GM12878 (cell line): ENCODE measurements around the gene ISG15. TPM values are rescaled to one million over a fixed set of nuclear protein-coding genes. Genes with fewer than 3 reads are reported as not detected.
A peak's percentile ranks its signal among the peaks of the same experiment; 100 is the strongest.

Experiments used
- ATF2 ChIP-seq: IDR thresholded peaks from 2 replicates; pipeline ENCODE4 v1.6.1; 2012; ENCODE audit warnings: low read length, inconsistent platforms
- BCL3 ChIP-seq: IDR thresholded peaks from 2 replicates; pipeline ENCODE4 v1.6.1; 2011; ENCODE audit warnings: borderline replicate concordance, low read depth, mild to moderate bottlenecking, moderate library complexity, low read length; ENCODE audit not compliant: insufficient read depth, poor library complexity, severe bottlenecking
- BMI1 ChIP-seq: fragments of 450-650 bp; IDR thresholded peaks from 2 replicates; pipeline ENCODE4 v1.6.1; 2016; ENCODE audit warnings: mild to moderate bottlenecking, moderate library complexity, borderline replicate concordance
- E2F4 ChIP-seq: IDR thresholded peaks from 2 replicates; pipeline ENCODE4 v1.6.1; 2012; ENCODE audit warnings: low read depth, low read length, improper control_type of control experiment
- EGR1 ChIP-seq, 2 experiments: IDR thresholded peaks; 1 replicate in 1 of 2; 2 replicates in 1 of 2; pipeline ENCODE4 v1.6.1; 2011 to 2012; ENCODE audit warnings: low read depth in 2 of 2, low read length in 2 of 2, borderline replicate concordance in 1 of 2, mild to moderate bottlenecking in 1 of 2, moderate library complexity in 1 of 2
- HDAC2 ChIP-seq: fragments of 200-600 bp; sonication (generic); IDR thresholded peaks from 2 replicates; pipeline ENCODE4 v1.6.1; 2017
- HSF1 ChIP-seq: fragments of 150-350 bp; IDR thresholded peaks from 2 replicates; pipeline ENCODE4 v1.6.1; 2014; ENCODE audit warnings: mild to moderate bottlenecking, low read depth, low read length
- MAX ChIP-seq: IDR thresholded peaks from 2 replicates; pipeline ENCODE4 v1.6.1; 2012; ENCODE audit warnings: low read depth, low read length, improper control_type of control experiment
- NFXL1 ChIP-seq: fragments of 450-650 bp; IDR thresholded peaks from 2 replicates; pipeline ENCODE4 v1.6.1; 2017; ENCODE audit warnings: antibody characterized with exemption, mild to moderate bottlenecking, borderline replicate concordance
- PAX5 ChIP-seq: IDR thresholded peaks from 2 replicates; pipeline ENCODE4 v1.6.1; 2011; ENCODE audit warnings: low read depth, low read length, borderline replicate concordance
- PKNOX1 ChIP-seq: fragments of 450-650 bp; IDR thresholded peaks from 2 replicates; pipeline ENCODE4 v1.6.1; 2016; ENCODE audit warnings: mild to moderate bottlenecking
- POLR2A ChIP-seq: IDR thresholded peaks from 2 replicates; pipeline ENCODE4 v1.6.1; 2011; ENCODE audit warnings: low read depth, mild to moderate bottlenecking, low read length
- POLR2AphosphoS5 ChIP-seq: IDR thresholded peaks from 2 replicates; pipeline ENCODE4 v1.6.1; 2011; ENCODE audit warnings: mild to moderate bottlenecking, low read length, inconsistent platforms
- SIN3A ChIP-seq: IDR thresholded peaks from 2 replicates; pipeline ENCODE4 v1.6.1; 2012; ENCODE audit warnings: low read depth, low read length, improper control_type of control experiment
- SMARCA5 ChIP-seq: fragments of 450-650 bp; IDR thresholded peaks from 2 replicates; pipeline ENCODE4 v1.6.1; 2017; ENCODE audit warnings: mild to moderate bottlenecking
- SUZ12 ChIP-seq: fragments of 200-600 bp; sonication (generic); IDR thresholded peaks from one replicate; pipeline ENCODE4 v1.6.1; 2018; ENCODE audit warnings: antibody characterized with exemption, mild to moderate bottlenecking; ENCODE audit not compliant: unreplicated experiment
- TBL1XR1 ChIP-seq: IDR thresholded peaks from 2 replicates; pipeline ENCODE4 v1.6.1; 2012; ENCODE audit warnings: low read depth, low read length, improper control_type of control experiment
- ZBTB33 ChIP-seq: fragments of 450-650 bp; IDR thresholded peaks from 2 replicates; pipeline ENCODE4 v1.6.1; 2017; ENCODE audit warnings: mild to moderate bottlenecking
- ZNF207 ChIP-seq: fragments of 450-650 bp; IDR thresholded peaks from 2 replicates; pipeline ENCODE4 v1.6.1; 2014; ENCODE audit warnings: antibody characterized with exemption, mild to moderate bottlenecking, borderline replicate concordance
- ZNF24 ChIP-seq: fragments of 450-650 bp; IDR thresholded peaks from 2 replicates; pipeline ENCODE4 v1.6.1; 2017; ENCODE audit warnings: antibody characterized with exemption, mild to moderate bottlenecking
- ZSCAN29 ChIP-seq: fragments of 450-650 bp; IDR thresholded peaks from 2 replicates; pipeline ENCODE4 v1.6.1; 2017; ENCODE audit warnings: mild to moderate bottlenecking, moderate library complexity
- polyA plus RNA-seq, 11 experiments: library from polyadenylated mRNA; depleted of rRNA in 4 of 11; unstranded in 6 of 11; stranded (reverse) in 5 of 11; fragments of >200 nt; fragmentation: Nextera tagmentation in 4 of 11; fragmentation: Illumina TruSeq in 1 of 11; extraction: Ambion mirVana in 4 of 11; extraction: Trizol in 1 of 11; gene quantifications; 1 replicate in 1 of 11; 2 replicates in 10 of 11; pipeline versions ENCODE4 v1.2.1 to v1.2.3, GENCODE V29; 2011 to 2016; ENCODE audit warnings: inconsistent platforms in 2 of 11, missing spikeins in 2 of 11, low read depth in 1 of 11
- total RNA-seq, 4 experiments: library from RNA; depleted of rRNA in 3 of 4; stranded (reverse); fragments of >200 nt in 3 of 4; fragmentation: Illumina TruSeq in 1 of 4; extraction: Trizol in 1 of 4; gene quantifications; 2 replicates each; pipeline versions ENCODE4 v1.2.1 to v1.2.3, GENCODE V29; 2013 to 2021

ISG15 gene
- total and polyA plus RNA-seq, 10 of the 15 experiments (the other 5 are each of a cell fraction or from before 2014, with no cell fraction given) = 7.8 to 384 (median 274) TPM

- TF ChIP-seq E2F4 = no peak
- no peak for TF ChIP-seq PAX5
- no peak for TF ChIP-seq ZBTB33
- peak; percentile 93 for TF ChIP-seq PKNOX1
- no peak for TF ChIP-seq POLR2AphosphoS5
- TF ChIP-seq NFXL1 = no peak
- TF ChIP-seq SUZ12 = peak; percentile 32
- TF ChIP-seq SIN3A = no peak
- TF ChIP-seq POLR2A = 0 out of 2 replicates have a peak, but pooled peaks have one; percentile 16
- TF ChIP-seq MAX = no peak
- TF ChIP-seq SMARCA5 = no peak
- no peak for TF ChIP-seq ZNF207
- TF ChIP-seq BCL3 = no peak
- TF ChIP-seq TBL1XR1 = no peak
- TF ChIP-seq BMI1 = no peak
- TF ChIP-seq ZSCAN29 = peak; percentile 93
- TF ChIP-seq ATF2 = no peak
- no peak for TF ChIP-seq HDAC2
- no peak for TF ChIP-seq HSF1
- TF ChIP-seq EGR1 (IDR thresholded peaks at IDR 0.05; ENCODE audit: borderline replicate concordance in 1 of 2, low read depth in 2 of 2, low read length in 2 of 2) = peak in 1 of 2 experiments; percentile 11; a peak in 1 of 3 replicates
- TF ChIP-seq ZNF24 = 0 out of 2 replicates have a peak, but pooled peaks have one; percentile 11
Observed at GRCh38 chr1:999725-1000356, 13.5 kb upstream of the ISG15 start, which contains the start of gene HES4 (continued).
